ENCODE data around the gene DDX41. TPM values are rescaled to one million over a fixed set of nuclear protein-coding genes. Genes with fewer than 3 reads are reported as not detected.

DDX41 gene
- total RNA-seq, 1 experiment from 2014 or later, result 136 TPM

DNA sequence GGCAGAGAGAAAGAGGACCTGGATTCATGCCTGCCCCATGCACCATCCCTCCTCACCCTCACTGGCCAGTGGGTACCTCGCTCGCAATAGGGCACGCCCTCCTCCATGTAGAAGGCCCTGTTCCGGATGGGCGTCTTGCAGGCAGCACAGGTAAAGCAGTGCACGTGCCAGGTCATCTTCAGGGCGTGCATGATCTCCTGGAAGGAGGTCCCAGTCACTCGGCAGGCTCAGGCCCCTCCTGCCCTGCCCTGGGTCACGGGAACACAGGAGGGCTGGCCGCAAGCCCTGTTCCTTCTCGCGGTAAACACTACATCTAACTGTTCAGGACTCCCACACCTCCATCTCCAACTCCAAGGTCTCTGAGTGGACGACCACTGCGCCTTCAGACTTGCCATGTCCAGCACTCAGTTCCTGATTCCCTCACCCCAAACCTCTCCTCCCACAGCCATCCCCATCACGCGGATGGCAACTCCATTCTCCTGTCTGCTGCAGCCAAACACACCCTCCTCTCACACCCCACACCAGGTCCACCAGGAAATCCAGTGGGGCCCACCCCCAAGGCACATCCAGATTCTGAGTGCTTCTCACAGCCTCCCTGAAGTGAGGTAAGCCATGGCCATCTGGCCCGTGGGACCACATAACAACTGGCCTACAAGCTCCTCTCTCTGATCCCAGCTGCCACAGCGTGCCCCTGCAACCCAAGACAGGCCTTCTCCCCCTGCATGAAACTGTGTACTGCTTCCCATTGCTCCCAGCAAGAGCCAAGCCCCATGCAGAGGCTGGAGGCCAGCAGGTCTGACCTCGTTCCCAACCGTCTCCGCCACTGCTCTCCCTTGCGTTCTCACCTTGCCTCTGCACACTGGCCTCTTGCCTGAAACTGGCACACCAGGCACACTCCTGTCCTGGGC, 32.5 kb downstream of the DDX41 start (continued):
- TF ChIP-seq, protein P1, sequence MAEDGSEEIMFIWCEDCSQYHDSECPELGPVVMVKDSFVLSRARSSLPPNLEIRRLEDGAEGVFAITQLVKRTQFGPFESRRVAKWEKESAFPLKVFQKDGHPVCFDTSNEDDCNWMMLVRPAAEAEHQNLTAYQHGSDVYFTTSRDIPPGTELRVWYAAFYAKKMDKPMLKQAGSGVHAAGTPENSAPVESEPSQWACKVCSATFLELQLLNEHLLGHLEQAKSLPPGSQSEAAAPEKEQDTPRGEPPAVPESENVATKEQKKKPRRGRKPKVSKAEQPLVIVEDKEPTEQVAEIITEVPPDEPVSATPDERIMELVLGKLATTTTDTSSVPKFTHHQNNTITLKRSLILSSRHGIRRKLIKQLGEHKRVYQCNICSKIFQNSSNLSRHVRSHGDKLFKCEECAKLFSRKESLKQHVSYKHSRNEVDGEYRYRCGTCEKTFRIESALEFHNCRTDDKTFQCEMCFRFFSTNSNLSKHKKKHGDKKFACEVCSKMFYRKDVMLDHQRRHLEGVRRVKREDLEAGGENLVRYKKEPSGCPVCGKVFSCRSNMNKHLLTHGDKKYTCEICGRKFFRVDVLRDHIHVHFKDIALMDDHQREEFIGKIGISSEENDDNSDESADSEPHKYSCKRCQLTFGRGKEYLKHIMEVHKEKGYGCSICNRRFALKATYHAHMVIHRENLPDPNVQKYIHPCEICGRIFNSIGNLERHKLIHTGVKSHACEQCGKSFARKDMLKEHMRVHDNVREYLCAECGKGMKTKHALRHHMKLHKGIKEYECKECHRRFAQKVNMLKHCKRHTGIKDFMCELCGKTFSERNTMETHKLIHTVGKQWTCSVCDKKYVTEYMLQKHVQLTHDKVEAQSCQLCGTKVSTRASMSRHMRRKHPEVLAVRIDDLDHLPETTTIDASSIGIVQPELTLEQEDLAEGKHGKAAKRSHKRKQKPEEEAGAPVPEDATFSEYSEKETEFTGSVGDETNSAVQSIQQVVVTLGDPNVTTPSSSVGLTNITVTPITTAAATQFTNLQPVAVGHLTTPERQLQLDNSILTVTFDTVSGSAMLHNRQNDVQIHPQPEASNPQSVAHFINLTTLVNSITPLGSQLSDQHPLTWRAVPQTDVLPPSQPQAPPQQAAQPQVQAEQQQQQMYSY (CRISPR knock-in tag; IDR thresholded peaks at IDR 0.05), result no peak
- TF ChIP-seq TEAD4 (CRISPR knock-in tag; IDR thresholded peaks at IDR 0.05) (no peak), RELA (CRISPR knock-in tag; IDR thresholded peaks at IDR 0.05; ENCODE audit: borderline replicate concordance) (no peak)
- TF ChIP-seq, protein P2, sequence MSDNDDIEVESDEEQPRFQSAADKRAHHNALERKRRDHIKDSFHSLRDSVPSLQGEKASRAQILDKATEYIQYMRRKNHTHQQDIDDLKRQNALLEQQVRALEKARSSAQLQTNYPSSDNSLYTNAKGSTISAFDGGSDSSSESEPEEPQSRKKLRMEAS (CRISPR knock-in tag; IDR thresholded peaks at IDR 0.05), result no peak

DNA sequence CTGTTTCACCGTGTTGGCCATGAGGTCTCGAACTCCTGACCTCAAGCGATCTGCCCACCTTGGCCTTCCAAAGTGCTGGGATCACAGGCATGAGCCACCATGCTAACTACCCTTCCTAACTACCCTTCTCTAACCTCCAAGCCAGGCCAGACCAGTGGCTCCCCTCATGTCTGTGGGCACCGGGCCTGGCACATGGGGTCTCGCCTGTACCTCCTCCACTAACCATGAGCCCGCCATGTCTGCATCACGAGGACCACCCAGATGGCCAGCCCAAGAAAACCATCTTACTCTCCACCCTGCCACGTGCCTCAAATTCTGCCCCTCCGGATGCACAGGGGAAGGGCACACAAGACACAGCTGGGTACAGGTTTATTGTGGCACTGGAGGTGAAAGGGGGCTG, 33.7 kb downstream of the DDX41 start:
- Mint-ChIP-seq H3K36me3 (peaks cover 38% of the 10 kb centered on the region), H3K4me1 (no peaks in the 10 kb centered on the region), H3K4me3 (no peak overlapping the region), H3K9me3 (no peaks in the 10 kb centered on the region), H3K27ac (no peak overlapping the region), H3K27me3 (ENCODE audit: low read depth) (no peaks in the 10 kb centered on the region)
- ChIA-PET POLR2A (interaction anchor here (0.6 kb wide), 2 partner anchors 13 to 93 kb away, joined by 3 to 5 read pairs; no protein-coding TSS in a partner anchor), CTCF (interaction anchor here (16.7 kb wide), 1 partner anchor 10 kb away, joined by 230 read pairs; the partner anchor contains the start of gene PDLIM7)
- TF ChIP-seq ZNF671 (CRISPR knock-in tag; IDR thresholded peaks at IDR 0.05) (no peak), ZBTB21 (CRISPR knock-in tag; IDR thresholded peaks at IDR 0.05; ENCODE audit: borderline replicate concordance) (no peak), OVOL2 (CRISPR knock-in tag; IDR thresholded peaks at IDR 0.05; ENCODE audit: borderline replicate concordance) (no peak)
- TF ChIP-seq, protein P3, sequence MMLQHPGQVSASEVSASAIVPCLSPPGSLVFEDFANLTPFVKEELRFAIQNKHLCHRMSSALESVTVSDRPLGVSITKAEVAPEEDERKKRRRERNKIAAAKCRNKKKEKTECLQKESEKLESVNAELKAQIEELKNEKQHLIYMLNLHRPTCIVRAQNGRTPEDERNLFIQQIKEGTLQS (CRISPR knock-in tag; conservative IDR thresholded peaks at IDR 0.05), result no peak
- TF ChIP-seq, protein P4, sequence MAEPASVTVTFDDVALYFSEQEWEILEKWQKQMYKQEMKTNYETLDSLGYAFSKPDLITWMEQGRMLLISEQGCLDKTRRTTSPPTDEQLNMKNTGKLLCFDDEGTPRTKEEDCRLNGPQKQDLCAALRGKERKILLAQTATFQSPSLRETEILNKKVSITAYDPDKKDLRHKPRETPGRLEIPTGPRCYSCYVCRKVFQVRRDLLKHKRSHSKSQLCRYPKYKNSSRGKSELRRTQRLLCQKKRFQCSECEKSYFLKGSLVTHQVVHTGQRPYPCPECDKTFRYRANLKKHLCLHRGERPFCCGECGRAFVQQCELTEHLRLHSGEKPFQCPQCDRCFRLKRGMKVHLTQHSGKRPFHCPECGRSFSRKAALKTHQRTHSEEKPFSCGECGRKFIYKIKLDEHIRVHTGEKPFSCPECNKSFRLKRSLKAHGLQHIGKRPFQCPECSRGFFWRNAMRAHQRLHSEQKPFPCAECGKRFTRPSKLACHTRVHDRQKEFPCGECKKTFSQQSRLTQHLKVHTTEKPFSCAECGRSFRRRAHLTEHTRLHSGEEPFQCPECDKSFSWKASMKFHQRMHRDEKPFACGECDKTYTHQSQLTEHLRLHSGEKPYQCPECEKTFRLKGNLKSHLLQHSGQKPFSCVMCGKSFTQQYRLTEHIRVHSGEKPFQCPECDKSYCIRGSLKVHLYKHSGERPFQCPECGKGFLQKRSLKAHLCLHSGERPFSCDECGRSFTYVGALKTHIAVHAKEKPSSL (CRISPR knock-in tag; conservative IDR thresholded peaks at IDR 0.05), result no peak
- no peak for ATAC-seq
- no peak for DNase-seq (ENCODE audit: low spot score)

DNA sequence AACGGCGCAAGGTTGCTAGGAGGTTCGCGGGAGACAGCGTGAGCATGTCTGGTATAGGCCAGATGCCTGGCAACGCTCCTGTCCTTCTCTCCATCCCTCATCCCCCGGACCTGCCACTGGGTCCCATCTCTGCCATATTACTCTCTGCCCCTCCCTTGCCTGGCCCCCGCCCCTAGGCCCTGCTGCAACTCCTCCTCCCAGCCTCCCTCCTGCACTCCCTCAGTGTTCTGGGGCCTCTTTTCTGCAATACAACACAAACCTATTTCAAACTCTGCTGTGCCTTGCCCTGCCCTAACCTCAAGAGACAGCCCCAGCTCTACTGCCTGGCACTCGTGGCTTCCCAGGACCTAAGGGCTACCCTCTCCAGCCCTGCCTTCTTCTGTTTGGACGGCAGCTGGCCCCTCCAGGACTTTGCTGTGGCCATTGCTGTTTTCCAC, 34.4 kb downstream of the DDX41 start:
- TF ChIP-seq OVOL2 (CRISPR knock-in tag; IDR thresholded peaks at IDR 0.05; ENCODE audit: borderline replicate concordance), result no peak
- TF ChIP-seq, protein P5, sequence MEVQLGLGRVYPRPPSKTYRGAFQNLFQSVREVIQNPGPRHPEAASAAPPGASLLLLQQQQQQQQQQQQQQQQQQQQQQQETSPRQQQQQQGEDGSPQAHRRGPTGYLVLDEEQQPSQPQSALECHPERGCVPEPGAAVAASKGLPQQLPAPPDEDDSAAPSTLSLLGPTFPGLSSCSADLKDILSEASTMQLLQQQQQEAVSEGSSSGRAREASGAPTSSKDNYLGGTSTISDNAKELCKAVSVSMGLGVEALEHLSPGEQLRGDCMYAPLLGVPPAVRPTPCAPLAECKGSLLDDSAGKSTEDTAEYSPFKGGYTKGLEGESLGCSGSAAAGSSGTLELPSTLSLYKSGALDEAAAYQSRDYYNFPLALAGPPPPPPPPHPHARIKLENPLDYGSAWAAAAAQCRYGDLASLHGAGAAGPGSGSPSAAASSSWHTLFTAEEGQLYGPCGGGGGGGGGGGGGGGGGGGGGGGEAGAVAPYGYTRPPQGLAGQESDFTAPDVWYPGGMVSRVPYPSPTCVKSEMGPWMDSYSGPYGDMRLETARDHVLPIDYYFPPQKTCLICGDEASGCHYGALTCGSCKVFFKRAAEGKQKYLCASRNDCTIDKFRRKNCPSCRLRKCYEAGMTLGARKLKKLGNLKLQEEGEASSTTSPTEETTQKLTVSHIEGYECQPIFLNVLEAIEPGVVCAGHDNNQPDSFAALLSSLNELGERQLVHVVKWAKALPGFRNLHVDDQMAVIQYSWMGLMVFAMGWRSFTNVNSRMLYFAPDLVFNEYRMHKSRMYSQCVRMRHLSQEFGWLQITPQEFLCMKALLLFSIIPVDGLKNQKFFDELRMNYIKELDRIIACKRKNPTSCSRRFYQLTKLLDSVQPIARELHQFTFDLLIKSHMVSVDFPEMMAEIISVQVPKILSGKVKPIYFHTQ (CRISPR knock-in tag; IDR thresholded peaks at IDR 0.05), result 0 out of 2 replicates have a peak, but pooled peaks have one; percentile 55
- no peak overlapping the region for H3K4me3 Mint-ChIP-seq
- H3K27me3 Mint-ChIP-seq (ENCODE audit: low read depth), result no peaks in the 10 kb centered on the region
- peak; percentile 5; the same call in 1 of the 2 replicates for ATAC-seq
- H3K36me3 Mint-ChIP-seq, result peaks cover 32% of the 10 kb centered on the region
- H3K9me3 Mint-ChIP-seq, result no peaks in the 10 kb centered on the region
- no peak overlapping the region for H3K27ac Mint-ChIP-seq
- CTCF ChIA-PET, result interaction anchor here (16.7 kb wide), 1 partner anchor 11 kb away, joined by 230 read pairs; the partner anchor contains the start of gene PDLIM7
- no peak for DNase-seq (ENCODE audit: low spot score)
- H3K4me1 Mint-ChIP-seq, result no peaks in the 10 kb centered on the region
- POLR2A ChIA-PET, result interaction anchor here (0.6 kb wide), 1 partner anchor 93 kb away, joined by 5 read pairs; no protein-coding TSS in a partner anchor

All from WTC11 (cell line).